Measurements from ENCODE around the gene HTATIP2.
A peak's percentile ranks its signal among the peaks of the same experiment; 100 is the strongest.
"Not testable (repeated sequence)": the region's sequence is repeated elsewhere in the genome, so short reads cannot be mapped to it uniquely, and the experiment has no call there.

The HTATIP2 gene

GRCh38 chr11:20363500-20364340 lies at the start of gene HTATIP2:
Gene HTATIP2 (plus strand): TSS chr11:20363714. CDS start chr11:20364238, 524 bp downstream.
- DNase-seq = peak; percentile 43 to 96 (median 70)
- intact Hi-C loops (cut with DNase I) = loop anchor here (1.0 kb wide), 1 partner anchor 24 kb away; the partner anchor contains the start of gene PRMT3

DNA sequence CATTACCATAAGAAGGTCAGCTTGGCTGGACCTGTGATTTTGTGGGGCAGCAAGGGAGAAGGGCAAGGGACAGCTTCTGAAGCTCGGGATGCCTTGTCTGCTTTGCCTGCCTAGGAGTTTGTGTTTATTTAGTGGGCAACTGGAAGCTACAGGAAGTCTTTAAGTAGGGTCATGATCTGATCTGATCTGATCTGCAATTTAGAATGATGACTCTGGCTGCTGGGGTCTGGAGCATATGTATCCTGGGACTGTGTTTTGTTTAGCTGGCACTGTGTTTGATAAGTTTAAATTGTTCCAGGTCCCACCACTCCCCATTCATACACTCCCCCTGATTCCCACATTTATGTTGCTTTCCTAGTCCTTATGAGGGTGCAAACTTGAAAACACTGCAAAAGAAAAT lies 47.7 kb upstream of the HTATIP2 start:
- no peak for DNase-seq
- intact Hi-C loops (cut with DNase I) = no loop called here

DNA sequence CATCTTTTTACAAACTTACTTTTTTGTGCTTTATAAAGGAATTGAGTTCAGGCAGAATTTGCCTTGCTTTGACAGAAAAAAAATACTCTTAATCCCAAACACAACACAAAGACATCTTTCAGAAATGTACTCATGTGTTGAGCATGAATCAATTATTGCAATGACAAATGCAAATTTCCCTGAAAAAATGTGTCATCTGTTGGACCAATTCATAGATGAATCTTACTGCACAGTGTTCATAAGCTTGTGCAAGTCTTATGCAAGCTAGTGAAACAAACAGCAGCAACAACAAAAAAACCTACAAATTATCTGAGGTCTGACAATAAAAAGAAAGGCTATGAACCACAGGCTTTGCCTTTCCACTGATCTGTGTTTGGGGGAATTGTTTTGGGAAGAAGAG lies 42.3 kb upstream of the HTATIP2 start:
- DNase-seq = no peak
- intact Hi-C loops (cut with DNase I) = no loop called here

DNA sequence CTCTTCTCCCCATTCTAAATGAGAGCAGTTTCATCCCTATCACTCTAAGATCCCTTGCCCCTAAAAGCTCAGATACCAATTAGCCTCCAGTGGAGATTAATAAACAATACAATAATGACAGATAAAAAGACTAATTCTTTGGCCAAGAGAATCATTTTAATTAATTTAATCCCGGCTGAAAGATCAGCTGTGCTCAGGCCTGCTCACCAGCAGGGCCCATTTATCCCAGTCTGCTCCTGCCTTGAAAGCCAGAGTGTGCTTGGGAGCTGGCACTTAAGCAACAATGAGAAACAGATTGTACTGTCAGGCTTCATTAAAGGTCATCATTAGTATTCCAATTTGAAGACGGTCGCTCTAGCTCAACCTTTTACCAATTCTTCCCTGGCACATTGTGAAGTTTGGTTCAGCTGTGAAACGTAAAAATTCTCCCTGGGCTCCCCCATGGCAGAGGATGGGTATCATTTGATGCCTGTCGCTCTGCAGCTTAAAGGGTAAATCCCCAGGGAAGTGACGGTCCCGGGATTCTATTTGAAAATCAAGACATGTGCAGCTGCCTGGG lies 36.1 kb upstream of the HTATIP2 start:
- intact Hi-C loops (cut with DNase I) = no loop called here
- DNase-seq = no peak

- DNase-seq = no peak
- intact Hi-C loops (cut with DNase I) = loop anchor here (5.0 kb wide), 1 partner anchor 94 kb away; no protein-coding TSS in a partner anchor
These were observed 27.5 kb upstream of the HTATIP2 start for GRCh38 chr11:20336056-20336455.

DNA sequence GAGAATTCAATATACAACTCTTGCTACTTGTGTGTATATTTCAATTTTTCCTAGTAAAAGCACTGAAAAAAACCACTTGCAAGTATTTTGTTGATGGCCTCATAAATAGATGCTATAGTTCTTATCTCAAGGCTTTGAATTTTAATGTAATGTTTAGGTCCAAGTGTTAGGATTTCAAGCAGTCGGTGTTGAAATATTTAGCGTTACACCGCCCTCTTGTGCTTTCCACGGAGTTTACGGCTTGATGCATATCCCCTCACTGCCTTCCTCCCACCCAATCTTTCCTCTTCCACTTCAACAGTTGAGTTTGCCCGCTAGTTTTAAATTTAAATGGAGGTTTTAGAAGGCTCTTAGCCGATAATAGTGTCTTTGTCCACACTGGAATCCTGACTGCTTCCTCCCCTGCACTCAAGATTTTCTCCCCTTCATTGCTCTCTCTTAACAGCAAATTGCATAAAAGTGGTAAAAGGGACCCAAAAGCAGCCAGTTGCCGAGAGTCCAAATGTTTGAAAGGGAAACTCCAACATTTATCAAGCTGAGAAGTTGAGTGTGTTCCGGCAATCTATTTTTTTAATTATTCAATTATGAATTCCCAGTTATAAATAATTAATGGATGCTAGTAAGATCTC lies 25.9 kb upstream of the HTATIP2 start:
- intact Hi-C loops (cut with DNase I) = loop anchor here (1.0 to 5.0 kb wide), 2 partner anchors 95 to 209 kb away; no protein-coding TSS in a partner anchor
- DNase-seq = peak in 4 of 10 donors; percentile 28 to 60 (median 34)

DNA sequence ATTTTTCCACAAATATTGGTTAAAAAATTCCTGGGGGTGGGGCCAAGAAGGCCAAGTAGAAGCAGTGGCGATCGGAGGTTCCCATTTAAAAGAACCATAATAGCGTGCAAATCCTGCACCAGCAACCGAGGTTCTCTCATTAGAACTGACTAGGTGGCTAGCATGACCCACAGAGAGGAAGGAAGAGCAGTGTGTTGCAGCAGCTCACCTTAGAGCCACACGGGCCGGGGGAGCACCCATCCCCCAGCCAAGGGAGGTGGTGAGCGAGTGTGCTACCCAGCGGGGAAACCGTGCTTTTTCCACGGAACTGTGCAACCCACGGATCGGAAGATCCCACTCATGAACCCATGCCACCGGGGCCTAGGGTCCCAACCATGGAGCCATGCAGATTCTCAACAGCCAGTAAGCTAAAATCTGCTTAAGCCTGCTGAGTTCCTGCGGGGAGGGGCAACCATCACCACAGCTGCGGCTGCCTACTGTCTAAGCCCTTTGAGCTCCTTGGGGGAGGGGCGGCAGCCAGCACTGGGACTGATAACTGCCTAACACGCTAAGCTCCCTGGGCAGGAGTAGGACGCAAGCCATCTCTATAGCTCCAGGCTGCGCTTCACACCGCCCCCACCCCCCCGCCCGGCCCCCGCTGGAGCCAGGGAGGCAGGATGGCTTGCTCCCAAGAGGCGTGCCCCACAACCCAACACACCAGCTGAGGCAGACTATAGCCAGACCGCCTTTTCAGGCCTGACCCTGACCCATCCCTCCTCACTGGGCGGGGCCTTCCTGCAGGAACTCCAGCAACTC lies 21.0 kb upstream of the HTATIP2 start:
- intact Hi-C loops (cut with DNase I) = no loop called here
- peak in 4 of 10 donors; percentile 18 to 90 (median 40) for DNase-seq

GRCh38 chr11:20351136-20351535 lies 12.4 kb upstream of the HTATIP2 start:
- intact Hi-C loops (cut with DNase I) = loop anchor here (10.0 kb wide), 2 partner anchors 396 to 436 kb away; no protein-coding TSS in a partner anchor
- no peak for DNase-seq

- DNase-seq = no peak
- intact Hi-C loops (cut with DNase I) = loop anchor here (10.0 kb wide), 2 partner anchors 397 to 437 kb away; no protein-coding TSS in a partner anchor
These were observed 11.7 kb upstream of the HTATIP2 start for GRCh38 chr11:20351751-20352262.

DNA sequence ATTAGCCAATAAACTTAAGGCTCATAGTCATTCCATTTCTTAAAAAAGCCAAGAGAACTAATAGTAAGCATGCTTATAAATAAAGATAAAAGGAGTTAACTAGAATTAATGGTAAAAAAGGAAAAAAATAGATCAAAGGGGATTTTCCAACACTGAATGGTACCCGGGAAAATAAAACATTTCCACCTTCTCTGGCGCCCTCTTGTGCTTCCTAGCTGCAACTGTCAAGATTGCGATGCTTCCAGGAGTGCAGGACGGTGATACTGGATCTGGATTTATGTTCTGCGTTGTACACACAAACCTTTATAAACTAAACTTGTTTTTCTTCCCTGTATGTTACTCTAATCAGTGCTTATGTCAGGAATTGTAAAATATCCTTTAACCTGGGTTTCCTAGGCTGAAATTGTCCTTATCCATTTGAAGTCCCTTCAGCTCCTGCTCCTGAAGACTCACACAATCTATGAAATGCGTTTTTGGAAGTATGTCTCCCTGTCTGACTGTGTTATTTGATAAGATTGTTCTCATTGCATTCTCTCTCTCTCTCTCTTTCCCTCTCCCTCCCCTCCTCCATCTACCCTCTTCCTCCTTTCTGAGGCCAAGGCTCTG lies 9.6 kb upstream of the HTATIP2 start:
- intact Hi-C loops (cut with DNase I) = loop anchor here (2.0 to 10.0 kb wide), 3 partner anchors 225 to 439 kb away; no protein-coding TSS in a partner anchor
- DNase-seq = peak in 7 of 10 donors; percentile 37 to 86 (median 55)

DNA sequence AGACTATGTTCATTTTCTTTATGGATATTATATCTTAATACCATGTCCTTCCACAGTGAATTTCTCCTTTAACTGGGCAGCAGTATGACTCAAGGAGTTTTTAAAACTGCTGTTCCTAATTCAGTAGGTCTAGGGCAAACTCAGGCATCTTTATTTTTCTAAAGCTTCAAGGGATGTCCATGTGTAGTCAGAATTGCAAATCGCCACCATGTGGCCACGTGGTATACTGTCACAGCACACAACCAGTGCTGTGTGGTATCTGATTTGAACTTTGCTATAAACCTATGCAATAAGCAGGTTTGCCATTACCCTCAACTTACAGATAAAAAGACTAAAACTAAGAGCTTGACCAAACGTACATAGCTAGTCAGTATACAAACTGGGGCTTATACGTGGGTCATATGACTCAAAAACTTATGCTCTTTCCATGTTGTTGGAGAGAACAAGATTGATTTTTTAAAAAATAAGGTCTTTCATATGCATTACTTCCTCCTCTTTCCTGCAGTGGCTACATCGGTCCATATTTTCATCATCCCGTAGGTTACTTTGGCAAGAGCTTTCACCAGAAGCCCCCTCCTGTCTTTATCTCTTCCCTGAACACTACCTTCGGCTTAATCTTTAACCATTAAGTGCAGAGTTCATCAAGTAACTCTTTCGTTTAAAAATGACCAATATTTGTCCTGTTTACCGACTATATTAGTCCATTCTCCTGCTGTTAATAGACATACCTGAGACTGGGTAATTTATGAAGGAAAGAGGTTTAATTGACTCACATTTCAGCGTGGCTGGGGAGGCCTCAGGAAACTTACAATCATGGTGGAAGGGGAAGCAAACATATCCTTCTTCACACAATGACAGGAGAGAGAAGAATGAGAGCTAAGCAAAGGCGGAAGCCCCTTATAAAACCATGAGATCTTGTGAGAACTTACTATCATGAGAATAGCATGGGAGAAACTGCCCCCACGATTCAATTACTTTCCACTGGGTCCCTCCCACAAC lies 8.0 kb upstream of the HTATIP2 start:
- intact Hi-C loops (cut with DNase I) = loop anchor here (2.0 to 10.0 kb wide), 3 partner anchors 227 to 441 kb away; no protein-coding TSS in a partner anchor
- DNase-seq = peak in 6 of 10 donors; percentile 34 to 89 (median 42)

DNA sequence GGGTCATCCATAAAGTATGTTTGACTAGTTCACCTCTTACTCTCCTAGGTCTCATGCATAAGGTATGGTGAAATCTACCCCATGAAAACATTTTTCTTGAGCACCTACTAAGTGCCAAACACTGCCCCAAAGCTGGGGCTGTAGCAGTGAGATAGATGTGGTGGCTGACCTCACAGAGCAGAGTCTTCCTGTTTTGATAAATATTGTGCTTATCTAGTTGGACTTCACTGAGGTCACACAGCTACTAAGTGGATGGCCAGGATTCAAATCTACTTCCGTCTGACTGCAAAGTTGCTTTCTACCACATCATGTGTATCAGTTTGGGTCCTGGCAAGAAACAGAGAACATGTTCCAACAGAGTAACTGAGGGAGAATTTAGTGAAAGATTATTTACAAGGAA lies 6.4 kb upstream of the HTATIP2 start:
- intact Hi-C loops (cut with DNase I) = loop anchor here (10.0 kb wide), 2 partner anchors 402 to 442 kb away; no protein-coding TSS in a partner anchor
- no peak for DNase-seq

GRCh38 chr11:20360650-20361049 lies 2.9 kb upstream of the HTATIP2 start:
- no peak for DNase-seq
- intact Hi-C loops (cut with DNase I) = no loop called here

DNA sequence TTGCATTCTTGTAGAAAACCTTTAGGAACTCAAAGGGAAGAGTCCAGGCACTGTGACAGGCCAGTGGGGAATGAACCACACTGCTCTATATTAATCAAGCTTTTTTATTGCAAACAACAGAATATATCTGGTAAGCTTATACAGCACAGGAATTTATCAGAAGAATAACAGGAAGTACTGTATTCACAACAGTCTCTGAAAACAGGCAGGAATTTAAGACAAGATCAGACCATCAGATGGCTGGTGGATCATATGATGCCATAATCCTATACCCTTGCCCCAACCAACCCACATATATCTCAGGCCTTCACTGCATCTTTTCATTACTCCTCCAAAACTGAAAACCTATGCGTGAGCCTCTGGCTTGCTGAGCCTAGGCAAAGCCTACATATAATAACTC lies 1.0 kb upstream of the HTATIP2 start:
- intact Hi-C loops (cut with DNase I) = no loop called here
- DNase-seq = no peak

DNA sequence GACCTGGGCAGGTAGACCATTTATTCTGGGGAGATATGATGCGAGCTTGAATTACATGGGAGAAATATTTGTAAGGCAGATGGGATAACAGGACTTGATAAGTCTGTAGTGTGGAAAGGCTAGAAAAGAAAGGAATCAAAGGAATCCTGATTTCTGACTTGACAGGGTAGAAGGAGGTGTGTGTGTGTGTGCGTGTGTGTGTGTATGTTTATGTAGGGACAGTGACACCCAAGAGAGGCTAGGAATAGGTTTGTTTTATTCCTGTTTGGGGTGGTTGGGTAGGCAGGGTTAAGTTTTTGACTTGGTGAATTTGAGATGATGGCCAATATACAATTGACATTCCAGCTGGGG lies 390 bp upstream of the HTATIP2 start:
- DNase-seq = no peak
- intact Hi-C loops (cut with DNase I) = loop anchor here (1.0 kb wide), 1 partner anchor 24 kb away; the partner anchor contains the start of gene PRMT3

GRCh38 chr11:20364341-20364792 lies 853 bp downstream of the HTATIP2 start:
- no peak for DNase-seq
- intact Hi-C loops (cut with DNase I) = no loop called here

DNA sequence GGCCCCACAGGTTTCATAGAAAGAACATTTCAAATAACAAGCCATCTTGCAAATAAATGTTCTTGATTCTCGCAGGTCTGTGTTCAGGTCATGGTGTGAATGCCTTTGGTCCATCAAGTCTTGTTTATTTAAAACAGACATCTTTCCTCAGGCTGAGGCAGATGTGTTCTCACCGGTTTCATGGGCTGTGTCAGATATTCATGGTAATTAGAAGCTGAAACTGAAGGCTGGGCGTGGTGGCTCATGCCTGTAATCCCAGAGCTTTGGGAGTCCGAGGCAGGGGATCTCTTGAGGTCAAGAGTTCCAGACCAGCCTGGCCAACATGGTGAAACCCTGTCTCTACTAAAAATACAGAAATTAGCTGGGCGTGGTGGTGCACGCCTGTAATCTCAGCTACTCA lies 2.0 kb downstream of the HTATIP2 start:
- DNase-seq; intact Hi-C loops (cut with DNase I): not testable (repeated sequence)

- DNase-seq = peak in 7 of 10 donors; percentile 37 to 91 (median 58)
- intact Hi-C loops (cut with DNase I) = no loop called here
These were observed 3.9 kb downstream of the HTATIP2 start for GRCh38 chr11:20367313-20367948.
